Neuronal stem cell (in vitro differentiated cells): ENCODE results near the gene RECQL5.

Experiments used
- DNase-seq: peaks from one replicate; pipeline ENCODE4 v3.0.0-alpha.2; 2013; ENCODE audit warnings: low spot score
- H2AFZ ChIP-seq: one replicate; pipeline ENCODE4 v1.6.1; 2013; ENCODE audit warnings: mild to moderate bottlenecking, low read length, inconsistent platforms
- H2AK5ac ChIP-seq: 2 replicates; pipeline ENCODE4 v1.6.1; 2013; ENCODE audit warnings: low read depth, mild to moderate bottlenecking, inconsistent platforms, low read length, moderate library complexity, mixed read lengths
- H2BK120ac ChIP-seq: 2 replicates; pipeline ENCODE4 v1.6.1; 2013; ENCODE audit warnings: low read depth, mild to moderate bottlenecking, inconsistent platforms, low read length, moderate library complexity, mixed read lengths
- H2BK12ac ChIP-seq: one replicate; pipeline ENCODE4 v1.6.1; 2013; ENCODE audit warnings: low read length, inconsistent platforms
- H2BK15ac ChIP-seq: 2 replicates; pipeline ENCODE4 v1.6.1; 2013; ENCODE audit warnings: mild to moderate bottlenecking, low read length, inconsistent platforms, mixed read lengths
- H2BK5ac ChIP-seq: one replicate; pipeline ENCODE4 v1.6.1; 2013; ENCODE audit warnings: inconsistent platforms, mild to moderate bottlenecking, low read length, moderate library complexity
- H3K14ac ChIP-seq: one replicate; pipeline ENCODE4 v1.6.1; 2013; ENCODE audit warnings: low read length, inconsistent platforms
- H3K18ac ChIP-seq: 2 replicates; pipeline ENCODE4 v1.6.1; 2013; ENCODE audit warnings: low read length, inconsistent platforms
- H3K23ac ChIP-seq: 2 replicates; pipeline ENCODE4 v1.6.1; 2013; ENCODE audit warnings: low read depth, mild to moderate bottlenecking, mixed read lengths, low read length, inconsistent platforms; ENCODE audit not compliant: poor library complexity
- H3K27ac ChIP-seq: replicated peaks from 3 replicates; pipeline ENCODE4 v1.5.1; 2013; ENCODE audit warnings: low read length, inconsistent platforms
- H3K27me3 ChIP-seq, 3 experiments: 2 replicates each; pipeline ENCODE4 v1.6.1; 2013; ENCODE audit warnings: low read length in 3 of 3, mild to moderate bottlenecking in 2 of 3, inconsistent platforms in 1 of 3, low read depth in 1 of 3, mixed read lengths in 1 of 3, moderate library complexity in 1 of 3; ENCODE audit not compliant: control insufficient read depth in 3 of 3, insufficient read depth in 3 of 3
- H3K36me3 ChIP-seq, 2 donors: replicated peaks in 1 of 2; 2 replicates each; pipeline ENCODE4 v1.6.1; 2013; ENCODE audit warnings: low read length in 2 of 2; ENCODE audit not compliant: control insufficient read depth in 2 of 2, insufficient read depth in 2 of 2
- H3K4ac ChIP-seq: 2 replicates; pipeline ENCODE4 v1.6.1; 2013; ENCODE audit warnings: inconsistent platforms, mild to moderate bottlenecking, low read length, moderate library complexity
- H3K4me1 ChIP-seq, 2 donors: 1 replicate in 1 of 2; 2 replicates in 1 of 2; pipeline ENCODE4 v1.6.1; 2013; ENCODE audit warnings: low read length in 2 of 2, low read depth in 1 of 2; ENCODE audit not compliant: control insufficient read depth in 2 of 2, insufficient read depth in 1 of 2
- H3K4me2 ChIP-seq: one replicate; pipeline ENCODE4 v1.6.1; 2013; ENCODE audit warnings: mild to moderate bottlenecking, low read length, inconsistent platforms; ENCODE audit not compliant: insufficient read depth, poor library complexity, severe bottlenecking
- H3K4me3 ChIP-seq, 2 donors: 2 replicates each; pipeline ENCODE4 v1.5.1; 2013; ENCODE audit warnings: low read length in 2 of 2, mild to moderate bottlenecking in 2 of 2, inconsistent platforms in 1 of 2, moderate library complexity in 1 of 2
- H3K79me1 ChIP-seq: one replicate; pipeline ENCODE4 v1.6.1; 2013; ENCODE audit warnings: low read depth, mild to moderate bottlenecking, inconsistent platforms, low read length, moderate library complexity
- H3K9ac ChIP-seq: one replicate; pipeline ENCODE4 v1.6.1; 2013; ENCODE audit warnings: mild to moderate bottlenecking, low read depth, low read length, inconsistent platforms; ENCODE audit not compliant: poor library complexity
- H3K9me3 ChIP-seq, 2 donors: replicated peaks in 1 of 2; 2 replicates each; pipeline versions ENCODE3 to v1.6.1; 2013; ENCODE audit warnings: low read length in 2 of 2, mild to moderate bottlenecking in 2 of 2, inconsistent platforms in 1 of 2, low read depth in 1 of 2, mixed read lengths in 1 of 2, moderate library complexity in 1 of 2; ENCODE audit not compliant: control insufficient read depth in 2 of 2, insufficient read depth in 1 of 2
- H4K8ac ChIP-seq: one replicate; pipeline ENCODE4 v1.6.1; 2013; ENCODE audit warnings: low read depth, mild to moderate bottlenecking, inconsistent platforms, low read length, moderate library complexity
- H4K91ac ChIP-seq: one replicate; pipeline ENCODE4 v1.6.1; 2013; ENCODE audit warnings: low read length, low read depth, mild to moderate bottlenecking, inconsistent platforms; ENCODE audit not compliant: poor library complexity
- WGBS, 2 donors: extraction: QIAGEN DNeasy Blood & Tissue Kit; methylation state at CpG; one replicate each; pipeline ENCODE4 v1.1.7; 2013; ENCODE audit warnings: missing lambda C conversion rate in 2 of 2, mixed read lengths in 1 of 2; ENCODE audit not compliant: insufficient read length in 2 of 2, insufficient replicate concordance in 1 of 2; ENCODE audit errors: extremely low coverage in 2 of 2; 5-methylcytosine and 5-hydroxymethylcytosine counted together

RECQL5 gene

GRCh38 chr17:75658237-75658636, 8.7 kb downstream of the RECQL5 start:
- no peak overlapping the region for H3K18ac ChIP-seq
- no peak overlapping the region for H2AFZ ChIP-seq
- H4K91ac ChIP-seq: no peak overlapping the region
- H2BK15ac ChIP-seq: no peak overlapping the region
- H3K36me3 ChIP-seq: peaks cover 27 to 70% of the 10 kb centered on the region in 2 donors
- H3K4ac ChIP-seq: no peak overlapping the region
- no peak overlapping the region for H3K23ac ChIP-seq
- no peak overlapping the region for H3K4me3 ChIP-seq
- H3K9me3 ChIP-seq: no peaks in the 10 kb centered on the region
- H3K4me1 ChIP-seq: no peaks in the 10 kb centered on the region
- H2AK5ac ChIP-seq: no peak overlapping the region
- H3K4me2 ChIP-seq: no peak overlapping the region
- no peaks in the 10 kb centered on the region for H3K27me3 ChIP-seq
- no peak overlapping the region for H2BK5ac ChIP-seq
- no peak overlapping the region for H2BK12ac ChIP-seq
- no peak overlapping the region for H4K8ac ChIP-seq
- no peak overlapping the region for H3K14ac ChIP-seq
- no CpG with 5 or more reads among the region's 5 CpGs for WGBS, 2 donors
- no peak for DNase-seq
- H2BK120ac ChIP-seq: no peak overlapping the region
- no peak overlapping the region for H3K9ac ChIP-seq
- no peak overlapping the region for H3K27ac ChIP-seq
- no peaks in the 10 kb centered on the region for H3K79me1 ChIP-seq

GRCh38 chr17:75654176-75654575, 12.8 kb downstream of the RECQL5 start:
- Histone ChIP-seq H3K23ac (no peak overlapping the region), H2BK5ac (no peak overlapping the region), H4K8ac (no peak overlapping the region), H3K18ac (no peak overlapping the region), H2BK15ac (no peak overlapping the region), H3K27me3 (no peaks in the 10 kb centered on the region), H2AK5ac (no peak overlapping the region), H2AFZ (no peak overlapping the region), H3K4me2 (no peak overlapping the region), H3K79me1 (peaks cover 2% of the 10 kb centered on the region), H3K9me3 (no peaks in the 10 kb centered on the region), H3K9ac (no peak overlapping the region), H3K4me1 (no peaks in the 10 kb centered on the region), H3K36me3 (peaks cover 14 to 73% of the 10 kb centered on the region in 2 donors), H3K4me3 (no peak overlapping the region), H3K4ac (no peak overlapping the region), H2BK120ac (no peak overlapping the region), H3K27ac (no peak overlapping the region), H3K14ac (no peak overlapping the region), H4K91ac (no peak overlapping the region), H2BK12ac (no peak overlapping the region)
- no CpG with 5 or more reads among the region's 2 CpGs for WGBS, 2 donors
- no peak for DNase-seq

GRCh38 chr17:75652934-75653549, 13.9 kb downstream of the RECQL5 start:
- Histone ChIP-seq H3K36me3 (peaks cover 14 to 75% of the 10 kb centered on the region in 2 donors), H3K23ac (no peak overlapping the region), H3K4me1 (no peaks in the 10 kb centered on the region), H2BK120ac (no peak overlapping the region), H3K27ac (no peak overlapping the region), H3K18ac (no peak overlapping the region), H3K4ac (no peak overlapping the region), H3K27me3 (no peaks in the 10 kb centered on the region), H3K9me3 (peaks cover 0 to under 1% of the 10 kb centered on the region in 2 donors), H3K9ac (no peak overlapping the region), H2BK15ac (no peak overlapping the region), H4K91ac (no peak overlapping the region), H4K8ac (no peak overlapping the region), H3K4me3 (no peak overlapping the region), H3K14ac (no peak overlapping the region), H2BK5ac (no peak overlapping the region), H3K79me1 (peaks cover 2% of the 10 kb centered on the region), H2BK12ac (no peak overlapping the region), H2AFZ (no peak overlapping the region), H3K4me2 (no peak overlapping the region), H2AK5ac (no peak overlapping the region)
- WGBS, 2 donors: no CpG with 5 or more reads among the region's 6 CpGs
- peak; percentile 52 for DNase-seq

- Histone ChIP-seq H2BK12ac (peak overlapping the region; percentile 81), H3K36me3 (peaks cover 15 to 77% of the 10 kb centered on the region in 2 donors), H3K18ac (no peak overlapping the region), H3K23ac (peak overlapping the region; percentile 55), H2BK15ac (no peak overlapping the region), H3K4me1 (no peaks in the 10 kb centered on the region), H2BK5ac (no peak overlapping the region), H3K27ac (no peak overlapping the region), H3K4ac (no peak overlapping the region), H3K4me3 (no peak overlapping the region), H4K8ac (no peak overlapping the region), H2BK120ac (no peak overlapping the region), H3K4me2 (no peak overlapping the region), H3K27me3 (no peaks in the 10 kb centered on the region), H3K9ac (peak overlapping the region; percentile 44), H3K79me1 (peaks cover 2% of the 10 kb centered on the region), H2AFZ (no peak overlapping the region), H2AK5ac (no peak overlapping the region), H3K14ac (peak overlapping the region; percentile 58), H3K9me3 (peaks cover 0 to 2% of the 10 kb centered on the region in 2 donors), H4K91ac (no peak overlapping the region)
- DNase-seq: no peak
- WGBS, 2 donors: no CpG with 5 or more reads among the region's 5 CpGs
Measured at GRCh38 chr17:75652341-75652740, 14.6 kb downstream of the RECQL5 start.
